ENCODE results near the gene RANBP9.

Gene RANBP9

DNA sequence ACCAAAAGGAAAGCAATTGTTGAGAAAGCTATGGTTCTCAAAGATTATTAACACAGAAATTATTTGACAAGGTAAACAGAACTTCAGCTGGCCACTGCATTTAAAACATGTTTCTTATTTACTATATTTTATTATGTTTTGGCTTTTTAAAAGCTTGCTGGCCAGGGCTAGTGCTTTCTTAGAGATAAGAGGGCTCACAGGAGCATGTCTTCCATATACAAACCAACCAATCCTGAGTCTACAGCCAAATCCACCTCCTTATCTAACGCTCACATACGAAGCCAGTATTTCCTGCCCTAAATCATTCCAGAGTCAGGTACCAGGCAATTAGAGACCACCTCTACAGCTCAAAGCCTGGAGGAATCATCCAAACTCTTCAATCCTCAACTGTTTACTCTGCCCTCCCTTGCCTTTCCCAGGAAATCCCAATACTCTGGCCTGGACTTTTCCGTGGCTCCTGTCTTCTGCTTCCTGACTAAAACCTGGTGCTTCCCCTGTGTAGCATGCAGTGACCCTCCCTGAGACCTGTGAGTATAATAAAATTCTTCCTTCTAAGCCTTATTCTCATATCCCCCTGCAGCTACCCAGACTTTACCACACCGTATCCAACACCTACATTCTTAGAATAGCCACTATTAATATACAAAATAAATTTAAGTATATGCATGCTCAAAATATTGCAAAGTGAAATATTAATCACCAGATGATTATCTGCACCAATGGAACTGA is 33.2 kb downstream of the RANBP9 start:
- DNase-seq (ENCODE audit: low read depth) = no peak

- DNase-seq (ENCODE audit: low read depth) = no peak
These were observed 33.8 kb downstream of the RANBP9 start for GRCh38 chr6:13677878-13678254.

- no peak for DNase-seq (ENCODE audit: low read depth)
These were observed 35.0 kb downstream of the RANBP9 start for GRCh38 chr6:13676551-13677156.

DNA sequence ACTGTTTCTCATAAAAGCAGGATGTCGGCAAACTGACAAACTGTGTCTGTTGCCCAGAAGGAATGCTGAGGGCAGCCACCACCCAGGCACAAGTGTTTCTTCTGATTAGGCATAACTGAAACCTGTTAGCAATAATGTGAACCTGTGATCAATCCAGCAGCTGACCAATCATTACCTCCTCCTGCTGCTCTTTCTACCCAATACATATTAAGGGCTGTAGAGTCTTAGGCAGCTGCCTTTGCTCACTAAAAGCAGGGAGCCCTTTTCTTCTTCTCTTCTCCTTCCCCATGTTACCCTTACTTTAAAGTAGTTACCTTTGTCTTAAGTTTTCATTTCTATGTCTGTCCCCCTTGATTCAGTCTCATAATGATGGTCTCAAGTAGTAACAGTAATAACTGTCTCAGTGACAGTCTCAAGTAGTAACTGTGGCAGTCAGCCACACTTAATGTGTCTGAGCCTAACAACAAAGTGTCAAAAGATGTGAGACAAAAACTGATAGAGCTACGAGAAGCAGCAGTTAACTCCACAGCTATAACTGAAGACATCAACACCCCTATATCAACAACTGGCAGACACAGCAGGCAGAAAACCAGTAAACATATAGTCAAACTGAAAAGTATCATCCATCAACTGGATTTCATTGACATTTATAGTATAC is 37.0 kb downstream of the RANBP9 start:
- DNase-seq (ENCODE audit: low read depth) = no peak

DNA sequence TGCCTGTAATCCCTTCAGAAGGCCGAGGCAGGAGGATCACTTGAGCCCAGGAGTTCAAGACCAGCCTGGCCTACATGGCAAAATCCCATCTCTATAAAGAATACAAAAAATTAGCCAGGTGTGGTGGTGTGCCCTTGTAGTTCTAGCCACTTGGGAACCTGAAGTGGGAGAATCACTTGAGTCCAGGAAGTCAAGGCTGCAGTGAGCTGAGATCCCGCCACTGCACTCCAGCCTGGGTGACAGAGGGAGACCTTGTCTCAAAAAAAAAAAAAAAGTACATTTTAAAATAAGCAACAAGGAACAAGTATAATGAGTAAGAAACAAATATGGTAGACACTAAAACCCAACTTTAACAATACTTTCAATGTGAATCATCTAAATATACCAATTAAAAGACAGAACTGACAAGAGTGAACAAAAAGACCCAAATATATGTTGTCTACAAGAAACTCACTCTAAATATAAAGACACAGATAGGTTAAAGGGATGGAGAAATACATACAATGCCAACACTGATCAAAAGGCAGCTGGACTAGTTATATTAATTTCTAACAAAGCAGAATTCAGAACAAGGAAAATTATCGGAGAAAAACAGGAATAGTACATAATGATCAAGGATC is 37.7 kb downstream of the RANBP9 start:
- DNase-seq (ENCODE audit: low read depth) = no peak

DNA sequence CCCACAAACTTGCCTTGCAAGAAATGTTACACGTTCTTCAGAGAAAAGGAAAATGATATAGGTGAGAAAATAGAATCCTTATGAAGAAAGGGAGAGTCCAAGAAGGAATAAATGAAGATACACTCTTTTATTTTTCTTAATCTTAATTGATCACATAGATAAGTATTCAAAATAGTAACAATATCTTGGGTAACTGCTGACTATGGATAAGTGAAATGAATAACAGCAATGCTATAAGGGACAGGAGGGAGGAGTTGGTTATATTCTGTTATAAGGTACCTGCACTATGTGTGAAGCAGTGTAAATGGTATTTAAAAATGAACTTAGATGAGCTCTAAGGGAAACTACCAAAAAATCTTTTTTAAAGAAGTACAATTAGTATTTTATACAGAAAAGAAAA is 38.3 kb downstream of the RANBP9 start:
- no peak for DNase-seq (ENCODE audit: low read depth)

DNA sequence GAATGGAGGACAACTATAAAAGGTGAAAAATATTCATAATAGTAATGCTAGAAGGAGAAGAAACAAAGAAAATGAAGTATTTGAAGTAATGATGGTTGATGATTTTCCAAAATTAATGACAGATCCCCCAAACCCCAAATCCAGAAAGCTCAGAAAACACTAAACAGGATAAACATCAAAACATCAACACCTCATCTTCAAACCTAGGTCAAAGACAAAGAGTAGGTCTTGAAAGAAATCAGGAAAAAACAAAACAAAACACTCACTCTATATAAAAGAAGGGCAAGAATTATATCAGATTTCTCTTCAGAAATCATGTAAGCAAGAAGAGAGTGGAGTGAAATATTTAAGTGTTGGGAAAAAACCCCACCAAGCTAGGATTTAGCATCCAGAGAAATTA is 38.7 kb downstream of the RANBP9 start:
- DNase-seq (ENCODE audit: low read depth) = no peak

GRCh38 chr6:13671548-13672127 is 40.0 kb downstream of the RANBP9 start:
- DNase-seq (ENCODE audit: low read depth) = no peak

DNA sequence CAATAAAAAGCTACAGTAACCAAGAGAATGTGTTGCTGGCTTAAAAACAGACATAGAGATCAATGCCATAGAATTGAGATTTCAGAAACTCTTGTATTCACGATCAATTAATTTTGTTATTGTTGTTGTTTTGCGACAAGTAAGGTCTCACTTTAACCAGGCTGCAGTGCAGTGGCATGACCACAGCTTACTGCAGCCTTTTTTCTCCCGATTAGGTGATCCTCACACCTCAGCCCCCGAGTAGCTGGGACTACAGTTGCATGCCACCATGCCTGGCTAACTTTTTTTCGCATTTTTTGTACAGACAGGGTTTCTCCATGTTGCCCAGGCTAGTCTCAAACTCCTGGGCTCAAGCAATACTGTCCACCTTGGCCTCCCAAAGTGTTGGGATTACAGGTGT is 42.2 kb downstream of the RANBP9 start:
- DNase-seq (ENCODE audit: low read depth) = no peak

DNA sequence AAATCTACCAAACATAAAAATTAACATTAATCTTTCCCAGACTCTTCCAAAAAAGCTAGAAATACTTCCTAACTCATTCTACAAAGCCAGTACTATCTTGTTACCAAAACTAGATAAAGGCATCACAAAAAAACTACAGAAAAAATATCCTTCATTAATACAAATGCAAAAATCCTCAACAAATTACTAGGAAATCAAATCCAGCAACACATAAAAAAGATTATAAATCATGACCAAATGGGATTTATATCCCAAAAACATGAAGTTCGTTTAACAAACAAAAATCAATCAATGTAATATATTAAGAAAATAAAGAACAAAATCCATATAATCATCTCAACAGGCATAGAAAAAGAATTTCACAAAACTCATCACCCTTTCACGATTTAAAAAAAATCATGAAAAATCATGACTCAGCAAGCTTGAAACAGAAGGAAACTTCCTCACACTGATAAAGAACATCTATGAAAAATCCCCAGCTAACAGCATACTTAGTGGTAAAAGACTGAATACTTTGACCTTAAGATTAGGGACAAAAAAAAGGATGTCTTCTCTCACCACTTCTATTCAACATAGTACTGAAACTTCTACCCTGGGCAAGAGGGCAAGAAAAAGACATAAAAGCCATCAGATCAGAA is 43.2 kb downstream of the RANBP9 start:
- no peak for DNase-seq (ENCODE audit: low read depth)

DNA sequence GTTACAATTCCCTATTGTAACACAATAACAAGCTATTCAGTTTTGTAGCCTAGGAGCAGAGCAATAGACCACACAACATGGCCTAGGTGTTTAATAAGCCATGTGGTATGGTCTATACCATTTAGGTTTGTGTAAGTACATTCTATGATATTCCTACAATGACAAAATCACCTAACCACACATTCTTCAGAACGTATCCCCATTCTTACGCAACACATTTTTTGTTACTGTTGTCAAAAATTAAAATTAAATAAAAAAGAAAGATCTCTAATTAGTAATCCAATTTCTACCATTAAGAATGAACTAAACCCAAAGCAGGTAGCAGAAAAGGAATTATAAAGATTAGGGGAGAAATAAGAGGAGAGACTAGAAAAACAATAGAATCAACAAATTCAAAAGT is 44.0 kb downstream of the RANBP9 start:
- DNase-seq (ENCODE audit: low read depth) = no peak

DNA sequence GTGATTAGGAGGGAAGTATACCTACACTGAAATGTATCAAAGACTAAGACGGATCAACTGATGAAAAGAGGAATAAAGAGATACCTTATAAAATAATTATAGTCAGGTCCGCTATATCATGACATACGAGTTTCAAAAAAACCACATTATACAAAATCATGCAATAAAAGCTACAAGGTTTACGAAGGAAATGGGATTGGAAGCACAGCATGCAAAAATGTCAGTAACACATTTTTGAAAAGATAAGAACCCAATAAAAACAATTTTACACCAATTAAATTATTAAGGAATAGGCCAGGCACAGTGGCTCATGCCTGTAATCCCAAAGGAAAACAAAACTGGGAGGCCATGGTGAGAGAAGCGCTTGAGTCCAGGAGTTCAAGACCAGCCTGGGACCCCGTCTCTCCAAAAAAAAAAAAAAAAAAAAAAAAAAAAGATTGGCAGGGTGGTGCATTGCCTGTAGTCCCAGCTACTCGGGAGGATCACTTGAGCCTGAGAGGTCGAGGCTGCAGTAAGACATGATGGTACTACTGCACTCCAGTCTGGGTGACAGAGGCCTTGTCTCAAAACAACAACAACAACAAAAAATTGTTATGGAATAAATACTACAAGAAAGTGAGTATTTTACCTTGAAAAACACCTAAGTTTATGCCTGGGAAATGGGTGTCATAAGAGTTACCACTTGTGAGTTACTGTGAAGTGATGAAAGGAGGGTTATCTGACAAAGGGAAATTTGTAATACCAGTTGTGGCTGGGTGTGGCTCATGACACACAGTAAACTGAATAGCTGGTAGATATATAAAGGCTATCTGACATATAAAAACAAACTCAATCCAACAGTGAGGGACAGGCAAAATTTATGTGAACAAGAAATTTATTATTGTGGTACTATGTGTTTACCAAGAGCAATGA is 45.2 kb downstream of the RANBP9 start:
- no peak for DNase-seq (ENCODE audit: low read depth)

- no peak for DNase-seq (ENCODE audit: low read depth)
These were observed 46.8 kb downstream of the RANBP9 start for GRCh38 chr6:13664703-13665352.

DNA sequence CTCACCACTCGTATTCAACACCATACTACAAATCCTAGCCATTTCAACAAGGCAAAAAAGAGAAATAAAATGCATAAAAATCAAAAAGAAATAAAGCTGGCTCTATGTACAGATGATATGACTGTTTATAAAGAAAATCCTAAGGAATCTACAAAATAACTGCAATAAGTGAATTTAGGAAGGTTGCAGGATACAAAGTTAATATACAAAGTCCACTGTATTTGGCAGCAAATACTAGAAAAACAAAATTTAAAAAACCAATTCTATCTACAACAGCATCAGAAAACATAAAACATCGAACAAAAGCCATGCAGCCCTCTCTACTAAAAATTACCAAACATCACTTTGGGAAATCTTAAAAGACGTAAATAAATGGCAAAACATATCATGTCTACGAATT is 47.6 kb downstream of the RANBP9 start:
- no peak for DNase-seq (ENCODE audit: low read depth)

- DNase-seq (ENCODE audit: low read depth) = no peak
These were observed 48.8 kb downstream of the RANBP9 start for GRCh38 chr6:13662651-13663334.

- no peak for DNase-seq (ENCODE audit: low read depth)
These were observed 50.0 kb downstream of the RANBP9 start for GRCh38 chr6:13661647-13662046.

DNA sequence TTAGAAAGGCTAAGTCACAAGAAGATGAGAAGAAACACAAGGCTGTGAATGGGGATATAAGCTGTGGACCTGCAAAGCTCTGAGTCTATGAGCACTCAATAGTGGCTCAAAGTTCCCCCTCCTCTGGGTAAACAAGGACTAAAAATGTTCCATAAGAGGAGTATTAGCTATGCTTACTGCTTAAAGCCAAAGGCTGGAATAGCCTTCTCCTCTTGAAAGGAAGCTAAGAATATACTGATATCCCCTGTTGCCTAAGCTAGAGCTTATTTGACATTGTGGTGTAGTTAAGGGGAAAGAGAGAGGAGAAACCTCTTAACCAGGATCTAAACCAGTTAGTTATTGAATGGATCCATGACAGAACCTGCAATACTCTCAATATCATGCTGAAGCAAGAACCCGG is 50.7 kb downstream of the RANBP9 start:
- DNase-seq (ENCODE audit: low read depth) = no peak

GRCh38 chr6:13660273-13660672 is 51.4 kb downstream of the RANBP9 start:
- DNase-seq (ENCODE audit: low read depth) = no peak

DNA sequence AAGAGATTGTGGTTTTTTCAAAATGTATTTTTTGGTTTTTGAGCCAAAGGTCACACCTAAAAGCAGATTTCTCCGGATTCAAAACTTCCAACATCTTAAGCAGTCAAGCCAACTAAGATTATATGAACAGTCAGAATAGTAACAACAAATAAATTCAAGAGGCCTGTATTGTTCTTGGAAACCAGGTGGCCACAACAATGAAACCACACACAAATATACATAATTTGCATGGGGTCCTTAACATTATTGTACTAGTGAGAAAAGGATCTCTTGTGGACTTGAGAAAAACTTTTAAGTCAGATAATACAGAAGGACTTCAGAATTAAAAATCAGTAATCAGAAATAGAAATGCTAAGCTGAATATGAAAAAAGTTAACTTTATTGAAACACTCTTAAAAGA is 55.9 kb downstream of the RANBP9 start:
- no peak for DNase-seq (ENCODE audit: low read depth)

- DNase-seq (ENCODE audit: low read depth) = no peak
These were observed 57.1 kb downstream of the RANBP9 start for GRCh38 chr6:13654496-13654895.
